Upper lobe of right lung (tissue), 1 donor: ENCODE data around the gene FHIT. TPM values are rescaled to one million over a fixed set of nuclear protein-coding genes. Genes with fewer than 3 reads are reported as not detected.

Source experiments
- ATAC-seq: fragments of 200-7000 bp; cut with Tn5 transposase; one replicate; pipeline ENCODE4 v1.9.1; 2020; ENCODE audit warnings: mild to moderate bottlenecking, moderate library complexity
- DNase-seq: peaks from one replicate; pipeline ENCODE4 v3.0.0-alpha.2; 2020
- H3K27ac ChIP-seq: fragments of 200-600 bp; one replicate; pipeline ENCODE4 v1.8.0; 2022
- H3K27me3 ChIP-seq: fragments of 200-600 bp; one replicate; pipeline ENCODE4 v1.8.0; 2022; ENCODE audit warnings: mild to moderate bottlenecking
- H3K36me3 ChIP-seq: fragments of 200-600 bp; one replicate; pipeline ENCODE4 v1.8.0; 2022
- H3K4me1 ChIP-seq: fragments of 200-600 bp; one replicate; pipeline ENCODE4 v1.8.0; 2022
- H3K4me3 ChIP-seq: fragments of 200-600 bp; one replicate; pipeline ENCODE4 v1.8.0; 2022; ENCODE audit warnings: mild to moderate bottlenecking
- H3K9me3 ChIP-seq: fragments of 200-600 bp; one replicate; pipeline ENCODE4 v1.8.0; 2022
- intact Hi-C: fragments of 100-400 bp; cut with DNase I; formaldehyde crosslinking; loops from one replicate; pipeline ENCODE4 v1.11.0; 2022
- total RNA-seq: library from RNA; stranded (reverse); fragmentation: NEBNext Ultra II Directional; extraction: Animal tissue kit (Norgen Biotek cat#: 25700); gene quantifications from one replicate; pipeline ENCODE4 v1.2.1, GENCODE V29; 2021
- TF ChIP-seq, protein P1 (sequence below): fragments of 200-600 bp; IDR thresholded peaks from one replicate; pipeline ENCODE4 v1.8.0; 2022; ENCODE audit warnings: antibody characterized with exemption
- donor health status: DM: no; HTN: yes; CAD: no; lungs with severe emphysema.

Gene FHIT
- total RNA-seq, 1 donor from 2014 or later = 9.6 TPM

DNA sequence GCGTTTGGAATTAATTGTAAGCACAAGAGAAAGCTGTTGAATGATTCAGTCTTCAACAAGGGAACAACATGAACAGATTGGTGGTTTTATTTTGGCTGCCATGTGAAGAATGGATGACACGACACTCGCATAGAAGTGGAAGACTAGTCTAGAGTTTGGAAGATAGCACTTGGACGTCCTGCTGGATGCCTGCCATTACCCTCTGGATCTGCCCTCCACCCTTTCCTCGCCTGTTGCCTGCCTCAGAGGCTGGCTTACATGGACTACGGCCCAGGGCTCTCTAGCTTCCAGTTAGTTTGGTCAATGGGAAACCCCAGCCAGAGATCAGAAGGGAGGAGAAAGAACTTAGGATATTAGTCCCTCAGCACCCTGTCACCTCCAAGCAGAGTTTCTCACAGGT, 493.5 kb downstream of the FHIT start:
- Histone ChIP-seq H3K27ac (no peak overlapping the region), H3K4me3 (no peak overlapping the region), H3K9me3 (no peaks in the 10 kb centered on the region), H3K4me1 (no peaks in the 10 kb centered on the region), H3K36me3 (no peaks in the 10 kb centered on the region), H3K27me3 (no peaks in the 10 kb centered on the region)
- ATAC-seq (no peak), DNase-seq (no peak)
- intact Hi-C loops = no loop called here
- TF ChIP-seq, protein P1, sequence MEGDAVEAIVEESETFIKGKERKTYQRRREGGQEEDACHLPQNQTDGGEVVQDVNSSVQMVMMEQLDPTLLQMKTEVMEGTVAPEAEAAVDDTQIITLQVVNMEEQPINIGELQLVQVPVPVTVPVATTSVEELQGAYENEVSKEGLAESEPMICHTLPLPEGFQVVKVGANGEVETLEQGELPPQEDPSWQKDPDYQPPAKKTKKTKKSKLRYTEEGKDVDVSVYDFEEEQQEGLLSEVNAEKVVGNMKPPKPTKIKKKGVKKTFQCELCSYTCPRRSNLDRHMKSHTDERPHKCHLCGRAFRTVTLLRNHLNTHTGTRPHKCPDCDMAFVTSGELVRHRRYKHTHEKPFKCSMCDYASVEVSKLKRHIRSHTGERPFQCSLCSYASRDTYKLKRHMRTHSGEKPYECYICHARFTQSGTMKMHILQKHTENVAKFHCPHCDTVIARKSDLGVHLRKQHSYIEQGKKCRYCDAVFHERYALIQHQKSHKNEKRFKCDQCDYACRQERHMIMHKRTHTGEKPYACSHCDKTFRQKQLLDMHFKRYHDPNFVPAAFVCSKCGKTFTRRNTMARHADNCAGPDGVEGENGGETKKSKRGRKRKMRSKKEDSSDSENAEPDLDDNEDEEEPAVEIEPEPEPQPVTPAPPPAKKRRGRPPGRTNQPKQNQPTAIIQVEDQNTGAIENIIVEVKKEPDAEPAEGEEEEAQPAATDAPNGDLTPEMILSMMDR = no peak

DNA sequence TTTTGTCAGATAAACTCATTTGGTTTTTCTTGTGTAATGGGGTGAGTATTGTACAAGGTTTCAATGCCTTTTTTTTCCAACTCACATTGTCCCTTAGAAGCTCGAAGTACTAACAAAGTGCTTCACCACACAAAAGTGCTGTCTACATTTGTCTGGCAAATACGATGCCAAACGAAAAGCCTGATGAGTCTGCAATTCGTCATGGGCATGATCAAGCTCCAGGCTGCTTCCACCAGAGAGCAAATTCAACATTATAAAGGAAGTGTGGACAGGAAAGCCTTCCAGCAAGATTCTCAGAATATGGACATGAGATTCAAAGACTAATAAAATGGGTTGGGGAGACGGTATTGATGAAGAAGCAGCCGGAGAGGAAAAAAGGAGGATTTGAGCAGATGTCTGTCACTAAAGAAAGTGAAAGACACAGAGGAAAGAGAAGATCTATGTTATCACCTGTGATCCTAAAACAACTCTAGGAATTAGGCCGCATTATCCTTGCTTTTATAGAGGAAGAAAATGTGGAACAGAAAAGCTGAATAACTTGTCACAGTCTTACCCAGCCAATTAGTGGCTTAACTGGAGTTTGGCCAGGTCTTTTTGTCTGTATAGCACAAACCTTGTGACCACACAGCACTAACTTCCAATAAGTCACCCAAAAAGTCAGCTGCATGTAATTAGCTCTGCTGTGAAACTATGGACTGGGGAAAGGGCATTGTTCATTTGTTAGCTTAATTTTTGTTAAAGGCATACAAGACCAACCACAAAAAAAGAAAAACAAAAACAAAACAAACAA, 494.8 kb downstream of the FHIT start:
- TF ChIP-seq, protein P1 = no peak

DNA sequence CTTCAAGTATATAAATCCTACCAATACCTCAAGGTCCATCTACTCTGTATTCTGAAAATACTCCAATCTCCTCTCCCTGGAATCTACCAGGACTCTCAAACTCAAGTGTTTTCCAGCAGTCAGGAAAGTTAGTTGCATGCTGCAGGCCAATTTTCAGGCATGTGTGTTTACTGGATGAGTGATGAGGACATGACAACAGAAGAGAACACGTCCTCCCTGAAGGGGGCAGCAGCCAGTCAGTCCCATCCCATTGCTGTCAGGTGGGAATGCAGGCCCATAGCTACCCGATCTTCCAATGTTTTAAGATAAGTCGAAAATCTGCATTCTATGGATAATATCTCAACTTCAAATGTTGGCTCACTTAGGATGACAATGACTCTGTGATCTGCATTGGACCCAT, 496.2 kb downstream of the FHIT start:
- Histone ChIP-seq H3K27ac (no peak overlapping the region), H3K36me3 (no peaks in the 10 kb centered on the region), H3K27me3 (no peaks in the 10 kb centered on the region), H3K9me3 (no peaks in the 10 kb centered on the region), H3K4me3 (no peak overlapping the region), H3K4me1 (no peaks in the 10 kb centered on the region)
- TF ChIP-seq, protein P1 = no peak
- ATAC-seq (no peak), DNase-seq (no peak)
- intact Hi-C loops = no loop called here

More for the DNA sequence above, 494.8 kb downstream of the FHIT start:
- Histone ChIP-seq H3K27me3 (no peaks in the 10 kb centered on the region), H3K4me3 (no peak overlapping the region), H3K36me3 (no peaks in the 10 kb centered on the region), H3K27ac (no peak overlapping the region), H3K9me3 (no peaks in the 10 kb centered on the region), H3K4me1 (no peaks in the 10 kb centered on the region)
- ATAC-seq = no peak
- intact Hi-C loops = no loop called here
- DNase-seq = no peak

DNA sequence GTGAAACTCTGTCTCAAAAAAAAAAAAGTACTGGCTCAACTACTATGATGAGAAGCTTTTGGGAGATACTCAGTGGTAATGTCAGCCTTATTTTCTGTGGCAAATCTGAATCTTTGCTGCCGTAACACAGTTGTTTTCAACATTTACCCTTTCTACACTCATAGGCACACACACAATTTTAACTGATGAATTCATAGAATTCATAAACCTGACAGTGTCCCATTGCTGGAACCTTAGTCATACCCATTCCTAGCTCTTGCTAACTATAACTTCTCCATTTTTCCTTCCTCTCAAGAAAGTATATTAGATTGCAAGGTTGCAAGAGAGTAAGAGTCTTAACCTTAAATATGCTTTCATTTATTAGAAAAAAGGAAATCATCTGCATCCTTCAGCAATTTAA, 496.6 kb downstream of the FHIT start:
- Histone ChIP-seq H3K4me1 (no peaks in the 10 kb centered on the region), H3K4me3 (no peak overlapping the region)

DNA sequence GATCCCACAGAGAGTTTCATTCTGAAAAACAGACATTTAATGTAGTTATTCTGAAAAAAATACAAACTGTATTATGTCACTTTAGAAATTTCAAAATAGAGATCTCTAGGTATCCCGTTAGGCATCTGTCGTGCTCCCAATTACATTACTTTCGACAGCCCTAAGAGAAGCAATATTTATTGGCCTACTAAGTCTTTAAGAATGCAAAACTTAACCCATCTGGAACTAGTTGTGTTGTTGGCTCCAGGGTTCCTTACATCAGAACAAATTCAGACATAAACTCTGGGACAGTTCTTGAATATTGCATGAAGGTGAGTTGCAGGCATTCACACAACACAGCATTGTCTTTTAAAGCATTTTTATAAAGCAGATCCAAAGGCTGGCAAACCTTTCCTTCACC, 498.4 kb downstream of the FHIT start:
- H3K9me3 ChIP-seq = no peaks in the 10 kb centered on the region
- H3K27me3 ChIP-seq = no peaks in the 10 kb centered on the region
- intact Hi-C loops = no loop called here

More for the DNA sequence above, 496.6 kb downstream of the FHIT start:
- Histone ChIP-seq H3K27me3 (no peaks in the 10 kb centered on the region), H3K9me3 (no peaks in the 10 kb centered on the region), H3K36me3 (no peaks in the 10 kb centered on the region), H3K27ac (no peak overlapping the region)
- no peak for ATAC-seq
- intact Hi-C loops = no loop called here
- DNase-seq = no peak
- TF ChIP-seq, protein P1 = no peak

More for the DNA sequence above, 498.4 kb downstream of the FHIT start:
- H3K36me3 ChIP-seq = no peaks in the 10 kb centered on the region
- ATAC-seq = no peak
- TF ChIP-seq, protein P1 = no peak
- DNase-seq = no peak
- no peaks in the 10 kb centered on the region for H3K4me1 ChIP-seq
- no peak overlapping the region for H3K4me3 ChIP-seq
- no peak overlapping the region for H3K27ac ChIP-seq
